NT2/D1 (cell line): ENCODE results near the gene U2SURP.

ENCODE experiments used
- SUZ12 ChIP-seq: IDR thresholded peaks from 2 replicates; pipeline ENCODE4 v1.6.1; 2011; ENCODE audit not compliant: insufficient read length, insufficient read depth; ENCODE audit errors: extremely low read depth
- YY1 ChIP-seq: IDR thresholded peaks from 2 replicates; pipeline ENCODE4 v1.6.1; 2011; ENCODE audit not compliant: insufficient read length, insufficient read depth
- ZNF274 ChIP-seq: IDR thresholded peaks from 2 replicates; pipeline ENCODE4 v1.6.1; 2011; ENCODE audit warnings: mild to moderate bottlenecking, low read depth, low read length

- no peak for TF ChIP-seq ZNF274
- no peak for TF ChIP-seq YY1
- no peak for TF ChIP-seq SUZ12
Observed at GRCh38 chr3:142997330-142997729, 4.0 kb upstream of the U2SURP start.
